GM21786 (cell line): ENCODE results near the gene HDAC7.

Experiments
- ATAC-seq: cut with Tn5 transposase; IDR thresholded peaks from one replicate; pipeline ENCODE4 v1.9.1; 2021; ENCODE audit not compliant: unreplicated experiment

Gene HDAC7

DNA sequence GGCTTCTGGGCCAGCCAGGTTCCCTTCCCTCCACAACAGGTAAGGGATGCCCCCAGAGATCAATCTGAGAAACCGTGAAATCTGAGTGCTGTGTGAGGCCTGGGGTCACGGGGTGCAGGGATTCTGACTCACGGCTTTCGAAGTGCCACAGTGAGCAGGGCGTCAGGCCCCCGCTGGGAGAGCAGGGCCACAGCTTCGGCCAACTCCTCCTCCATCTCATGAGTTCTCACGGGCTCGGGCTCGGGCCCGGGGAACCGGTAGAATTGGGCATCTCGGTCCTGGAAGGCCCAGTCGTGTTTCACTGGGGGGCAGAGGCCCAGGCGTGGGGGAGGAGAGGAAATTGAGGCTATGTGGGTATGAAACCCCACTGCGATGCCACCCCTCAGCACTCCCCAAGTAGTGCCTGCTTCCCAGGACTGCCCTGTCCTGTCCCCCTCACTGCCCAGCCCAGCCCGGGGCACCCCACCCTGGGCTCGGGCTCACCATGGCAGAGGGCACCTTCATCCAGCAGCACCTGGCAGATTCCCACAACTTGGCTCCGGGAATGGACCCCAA, 68.7 kb downstream of the HDAC7 start:
- ATAC-seq, result no peak

DNA sequence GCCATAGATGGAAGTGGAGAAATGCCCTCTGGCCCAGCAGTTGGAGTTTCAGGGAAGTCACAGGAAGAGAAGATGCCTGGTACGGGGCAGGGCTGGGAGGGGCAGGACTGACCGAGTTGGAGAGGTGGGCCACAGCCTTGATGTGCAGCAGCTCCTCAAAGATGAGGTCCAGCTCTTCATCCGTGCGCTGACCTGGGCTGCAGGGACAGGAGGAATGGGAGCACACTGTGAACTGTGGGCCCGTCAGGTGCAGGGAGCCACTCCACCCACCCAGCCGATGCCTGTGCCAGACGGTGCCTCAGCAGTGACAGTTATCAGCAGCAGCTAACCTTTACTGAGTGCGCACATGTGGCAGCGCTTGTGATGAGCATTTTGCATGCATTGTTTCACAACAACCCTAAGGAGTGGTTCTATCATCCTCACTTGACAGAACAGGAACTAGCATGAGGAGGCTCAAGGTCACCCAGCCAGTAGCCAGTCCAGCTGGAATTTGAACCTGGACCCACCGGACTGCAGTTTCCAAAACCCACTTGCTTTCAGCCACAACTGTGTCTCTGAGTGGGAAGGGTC, 69.4 kb downstream of the HDAC7 start:
- ATAC-seq, result no peak

GRCh38 chr12:47748899-47749298, 70.8 kb downstream of the HDAC7 start:
- no peak for ATAC-seq

GRCh38 chr12:47748507-47748828, 71.2 kb downstream of the HDAC7 start:
- ATAC-seq, result no peak

GRCh38 chr12:47747596-47748506, 71.9 kb downstream of the HDAC7 start:
- ATAC-seq, result no peak

DNA sequence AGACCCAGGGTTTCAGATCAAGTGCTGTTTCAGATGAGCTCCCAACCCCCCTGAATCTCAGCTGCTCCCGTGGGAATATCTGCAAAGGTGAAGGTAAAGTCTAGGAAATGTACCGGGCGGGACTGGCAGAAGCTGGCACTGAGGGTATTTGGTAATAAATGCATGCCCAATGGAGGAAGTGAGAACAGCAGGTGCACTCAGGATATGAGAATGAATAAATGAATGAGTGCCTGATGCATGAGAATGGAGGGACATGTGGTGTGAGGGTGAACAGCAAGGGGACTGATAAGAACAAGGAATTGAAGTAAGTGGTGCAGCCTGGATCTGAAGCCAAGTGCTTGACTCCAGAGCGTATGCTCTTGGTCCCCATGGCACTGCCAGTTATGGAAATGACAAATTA, 72.6 kb downstream of the HDAC7 start:
- no peak for ATAC-seq

DNA sequence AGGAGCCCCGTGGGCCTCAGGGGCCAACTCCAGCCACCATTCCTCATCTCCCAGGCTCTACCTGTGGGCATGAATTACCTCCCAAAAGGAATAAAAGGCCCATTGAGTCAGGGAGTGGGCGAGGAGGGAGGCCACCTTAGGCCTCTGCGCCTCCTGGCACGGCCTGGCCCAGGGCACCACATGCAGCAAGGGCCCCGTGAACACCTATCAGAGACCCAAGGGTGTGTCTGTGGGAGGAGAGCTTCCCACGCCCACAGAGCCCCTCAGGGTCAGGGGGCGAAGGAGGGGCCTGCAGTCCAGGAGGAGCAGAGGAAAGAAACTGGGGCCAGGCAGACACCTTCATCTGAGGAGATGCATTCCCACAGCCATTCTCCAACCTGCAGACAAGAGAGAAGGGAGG, 73.2 kb downstream of the HDAC7 start:
- ATAC-seq, result no peak

DNA sequence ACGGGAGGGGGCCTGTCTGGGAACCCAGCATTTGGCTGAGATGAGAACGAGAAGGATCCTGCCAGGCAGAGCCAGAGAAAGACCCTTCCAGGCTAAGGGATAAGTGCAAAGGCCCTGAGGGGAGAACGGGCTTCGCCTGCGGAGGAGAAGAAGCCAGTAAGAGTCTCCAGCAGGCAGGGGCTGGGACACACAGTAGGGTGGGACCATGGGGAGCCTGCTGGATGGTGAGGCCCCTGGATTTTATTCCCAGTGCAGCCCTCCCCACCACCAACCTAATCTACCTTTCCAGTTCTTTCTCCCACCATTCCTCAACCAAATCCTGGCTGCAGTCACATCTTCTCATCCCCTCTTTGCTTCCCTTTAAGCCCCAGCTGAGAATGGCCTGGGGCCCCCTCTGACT, 73.6 kb downstream of the HDAC7 start:
- ATAC-seq, result no peak

GRCh38 chr12:47745485-47746041, 74.1 kb downstream of the HDAC7 start:
- no peak for ATAC-seq

DNA sequence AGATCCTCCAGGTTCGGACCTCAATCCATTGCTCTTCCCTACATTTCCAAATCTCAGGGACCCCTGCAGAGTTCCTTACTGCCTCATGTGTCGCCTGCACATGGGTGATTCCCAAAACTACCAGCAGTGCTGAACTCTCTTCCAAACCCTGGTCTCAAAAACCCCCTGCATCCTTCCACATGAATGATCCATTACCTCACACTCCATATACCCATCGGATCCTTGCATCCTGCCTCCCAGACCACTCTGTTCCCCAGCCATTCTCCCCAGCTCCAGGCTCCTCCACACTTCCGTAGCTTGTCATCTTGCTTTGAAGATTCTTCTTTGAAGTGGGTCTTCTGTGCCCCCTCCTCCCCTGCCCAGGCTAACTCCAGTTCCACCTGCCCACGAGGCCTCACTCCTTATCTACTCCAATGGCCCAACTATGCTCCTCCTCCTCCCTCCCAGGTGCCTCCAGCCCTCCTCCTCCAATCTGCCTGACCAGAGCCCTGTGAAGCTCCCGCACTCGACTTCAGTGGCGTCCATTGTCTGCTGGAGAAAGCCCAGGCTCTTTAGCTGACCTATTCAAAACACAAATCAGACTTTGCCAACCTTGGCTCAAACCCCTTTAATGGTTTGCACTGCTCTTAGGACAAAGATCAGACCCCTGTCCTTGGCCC, 74.8 kb downstream of the HDAC7 start:
- no peak for ATAC-seq

DNA sequence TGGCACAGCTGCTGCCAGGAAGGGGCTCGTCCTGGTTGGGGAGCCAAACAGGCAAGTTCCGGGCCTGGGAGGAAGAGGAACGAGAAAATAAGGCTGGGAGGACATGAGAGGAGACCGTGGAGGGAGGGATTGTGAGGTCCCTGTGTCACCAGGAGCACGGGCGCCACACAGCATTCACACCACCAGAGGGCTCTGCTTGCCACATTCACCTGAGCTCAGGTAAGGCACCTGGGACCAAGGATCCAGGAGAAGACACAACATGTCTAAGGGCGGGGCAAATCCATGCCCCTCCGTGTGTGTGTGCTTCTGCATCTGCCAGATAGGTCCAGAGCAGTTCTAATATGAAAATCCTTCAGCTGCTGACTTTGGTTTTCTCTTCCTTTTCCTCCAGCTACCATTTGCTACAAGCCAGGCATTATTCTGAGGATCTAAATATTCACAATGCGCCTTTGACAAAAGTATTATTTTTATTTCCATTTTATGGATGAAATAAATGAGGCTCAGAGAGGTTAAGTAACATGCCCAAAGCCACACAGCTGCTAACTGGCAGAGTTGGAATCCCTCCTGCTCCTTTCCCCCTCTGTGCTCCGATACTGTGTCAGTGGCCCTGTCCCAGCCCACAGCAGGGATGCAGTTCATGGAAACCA, 75.6 kb downstream of the HDAC7 start:
- ATAC-seq, result no peak

GRCh38 chr12:47743311-47743860, 76.3 kb downstream of the HDAC7 start:
- no peak for ATAC-seq

DNA sequence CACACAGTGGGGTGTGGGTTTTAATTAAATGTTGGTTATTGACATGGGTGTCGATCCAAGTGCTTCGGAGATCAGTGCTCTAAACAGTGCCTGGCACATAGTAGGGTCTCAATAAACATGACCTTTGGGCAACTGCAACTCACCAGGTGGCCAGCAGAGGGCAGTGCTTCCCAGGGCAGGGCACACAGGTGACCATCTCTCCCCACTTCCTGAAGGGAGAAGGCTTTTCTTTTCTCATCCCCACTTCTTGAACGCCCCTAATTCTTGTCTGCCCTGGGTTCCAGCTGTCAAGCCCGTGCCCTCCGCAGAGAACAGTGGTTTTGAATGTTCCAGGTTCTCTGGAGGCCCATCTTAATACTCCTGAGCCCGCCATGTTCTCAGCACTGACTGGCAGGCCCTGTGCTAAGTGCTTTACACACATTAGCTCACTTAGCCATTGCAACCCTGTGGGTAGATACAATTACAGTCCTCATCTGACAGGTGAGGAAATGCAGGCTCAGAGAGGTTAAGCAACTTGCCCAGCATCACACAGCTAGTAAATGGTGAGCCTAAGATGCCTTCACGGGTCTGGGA, 77.4 kb downstream of the HDAC7 start:
- ATAC-seq, result no peak

DNA sequence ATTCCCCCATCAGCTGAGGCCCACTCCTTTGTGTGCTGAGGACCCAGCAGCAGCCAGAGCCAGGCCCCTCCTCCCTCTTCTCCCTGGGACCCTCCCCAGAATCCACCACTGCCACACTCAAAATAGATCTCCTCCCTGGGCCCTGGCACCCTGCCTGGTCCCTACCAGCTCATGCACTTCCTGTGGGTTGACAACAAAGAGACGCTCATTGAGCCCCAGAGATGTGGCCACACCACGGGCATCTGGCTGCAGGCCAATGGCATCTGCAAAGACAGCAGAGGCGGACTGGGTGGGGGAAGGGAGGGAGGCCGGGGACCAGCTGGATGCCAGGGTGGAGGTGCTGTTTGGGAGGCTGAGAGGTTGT, 78.4 kb downstream of the HDAC7 start:
- peak; percentile 45 for ATAC-seq

- ATAC-seq, result peak; percentile 56
These were observed 78.9 kb downstream of the HDAC7 start for GRCh38 chr12:47740606-47741339.

DNA sequence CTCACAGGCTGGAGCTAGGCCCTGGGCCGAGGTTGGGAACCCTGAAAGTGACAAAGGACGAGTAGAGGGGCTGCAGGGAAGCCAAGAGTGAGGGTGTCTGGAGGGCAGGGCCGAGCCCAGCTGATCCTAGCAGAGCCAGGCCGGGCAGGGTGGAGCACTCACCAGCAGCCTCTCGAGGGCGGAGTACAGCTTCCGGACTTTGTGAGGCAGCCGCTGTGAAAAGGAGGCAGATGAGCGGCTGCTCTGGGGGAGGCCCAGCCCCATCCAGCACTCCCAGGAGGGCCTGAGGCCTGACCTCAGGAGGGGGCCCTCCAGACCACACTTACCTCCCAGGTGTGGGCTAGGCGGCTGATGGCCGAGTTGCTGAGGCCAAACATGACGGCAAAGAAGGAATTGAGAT, 79.7 kb downstream of the HDAC7 start:
- peak; percentile 56 for ATAC-seq

DNA sequence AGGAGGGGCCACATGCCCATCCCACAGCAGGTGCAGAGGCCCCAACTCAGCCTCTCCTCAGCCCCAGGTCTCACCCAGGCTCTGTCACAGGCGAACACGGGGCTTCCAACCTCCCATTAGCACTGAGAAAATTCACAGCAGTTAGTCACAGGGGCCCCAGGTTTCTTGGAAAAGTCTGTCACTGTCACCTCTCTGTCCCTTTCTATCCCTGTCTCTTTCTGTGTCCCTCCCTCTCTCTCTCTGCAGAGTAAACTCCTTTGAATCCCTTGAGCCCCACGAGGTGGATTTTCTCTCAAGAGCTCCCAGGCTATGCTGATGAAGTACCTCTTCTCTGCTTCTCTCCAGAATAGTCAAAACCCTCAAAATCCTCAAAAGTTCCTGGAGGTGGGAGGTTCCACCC, 80.4 kb downstream of the HDAC7 start:
- ATAC-seq, result no peak

GRCh38 chr12:47737936-47738594, 81.6 kb downstream of the HDAC7 start:
- no peak for ATAC-seq
